Panc1 (cell line): ENCODE results near the gene SLC46A2. TPM values are rescaled to one million over a fixed set of nuclear protein-coding genes. Genes with fewer than 3 reads are reported as not detected.

Source experiments
- ATAC-seq: fragments of 200-7000 bp; cut with Tn5 transposase; 2 replicates; pipeline ENCODE4 v1.9.1; 2020; ENCODE audit warnings: mild to moderate bottlenecking, moderate library complexity
- BruUV-seq: library from RNA; stranded (reverse); fragments of 400-500 nt; replicated peaks from 2 replicates; lab custom pipeline; 2021; lab: Mats Ljungman, UMichigan
- CTCF ChIA-PET: fragments of 300-600 bp; sonication (Branson Sonifier 250); formaldehyde crosslinking; loops from one replicate; lab custom pipeline; 2022; ENCODE audit warnings: antibody characterized with exemption; lab: Charles Lee
- POLR2A ChIA-PET: fragments of 300-600 bp; sonication (Branson Sonifier 250); formaldehyde crosslinking; loops from one replicate; lab custom pipeline; 2022; ENCODE audit warnings: antibody characterized with exemption; lab: Charles Lee
- DNase-seq: peaks from one replicate; pipeline ENCODE4 v3.0.0-alpha.2; 2010; ENCODE audit warnings: low read depth, low spot score
- H3K27ac ChIP-seq: 2 replicates; pipeline ENCODE4 v1.5.1; 2011; ENCODE audit warnings: mild to moderate bottlenecking, low read length, inconsistent platforms
- H3K27me3 ChIP-seq: fragments of 200-500 bp; sonication (Bioruptor generic); 2 replicates; pipeline ENCODE4 v1.6.0; 2014; ENCODE audit warnings: low read length, inconsistent platforms; ENCODE audit not compliant: control insufficient read depth, insufficient read depth
- H3K36me3 ChIP-seq: fragments of 200-500 bp; sonication (Bioruptor generic); 2 replicates; pipeline ENCODE4 v1.5.1; 2014; ENCODE audit warnings: inconsistent platforms, mild to moderate bottlenecking, low read length, moderate library complexity; ENCODE audit not compliant: control insufficient read depth, insufficient read depth
- H3K4me1 ChIP-seq: 2 replicates; pipeline ENCODE4 v1.5.1; 2011; ENCODE audit warnings: inconsistent platforms, mild to moderate bottlenecking, low read length, moderate library complexity; ENCODE audit not compliant: control insufficient read depth, insufficient read depth
- H3K4me3 ChIP-seq, 2 experiments: 2 replicates each; pipeline ENCODE4 v1.5.1; 2011 to 2012; ENCODE audit warnings: low read depth in 2 of 2, low read length in 2 of 2, mild to moderate bottlenecking in 2 of 2, inconsistent platforms in 1 of 2, moderate library complexity in 1 of 2
- H3K9me3 ChIP-seq: fragments of 200-500 bp; sonication (Bioruptor generic); 2 replicates; pipeline ENCODE4 v1.5.1; 2014; ENCODE audit warnings: low read depth, mild to moderate bottlenecking, inconsistent platforms, low read length, moderate library complexity; ENCODE audit not compliant: control insufficient read depth, insufficient read depth
- CTCF ChIP-seq: fragments of 450-650 bp; IDR thresholded peaks from 2 replicates; pipeline ENCODE4 v1.5.1; 2017; ENCODE audit warnings: mild to moderate bottlenecking
- POLR2AphosphoS5 ChIP-seq: IDR thresholded peaks from 2 replicates; pipeline ENCODE4 v1.6.1; 2012; ENCODE audit warnings: mild to moderate bottlenecking, low read depth, low read length, moderate library complexity
- REST ChIP-seq, 2 experiments: IDR thresholded peaks; 2 replicates each; pipeline ENCODE4 v1.6.1; 2011 to 2012; ENCODE audit warnings: low read depth in 2 of 2, control low read depth in 1 of 2, low read length in 1 of 2, mild to moderate bottlenecking in 1 of 2, moderate library complexity in 1 of 2; ENCODE audit not compliant: insufficient read depth in 1 of 2
- SIN3A ChIP-seq: IDR thresholded peaks from 2 replicates; pipeline ENCODE4 v1.6.1; 2012; ENCODE audit warnings: low read depth, mild to moderate bottlenecking, low read length, moderate library complexity, borderline replicate concordance; ENCODE audit not compliant: insufficient read depth
- TCF7L2 ChIP-seq: IDR thresholded peaks from 2 replicates; pipeline ENCODE4 v1.6.1; 2011; ENCODE audit warnings: mild to moderate bottlenecking, low read depth, low read length, inconsistent platforms
- in situ Hi-C: cut with HindIII; loops from 2 replicates; pipeline ENCODE4 v1.10.0; 2016; ENCODE audit warnings: low sequenced_read_pairs, low pct_unique_long_range_greater_than_20kb
- intact Hi-C: fragments of 100-400 bp; cut with micrococcal nuclease; formaldehyde crosslinking; loops from one replicate; pipeline ENCODE4 v1.10.0; 2022; ENCODE audit not compliant: unreplicated experiment
- total RNA-seq: library from RNA; stranded (reverse); gene quantifications from one replicate; pipeline ENCODE4 v1.2.1, GENCODE V29; 2021; ENCODE audit not compliant: unreplicated experiment

SLC46A2 gene
- total RNA-seq, 1 experiment from 2014 or later, result not detected

- no TSS peak for BruUV-seq
- Histone ChIP-seq H3K27me3 (no peaks in the 10 kb centered on the region), H3K36me3 (no peaks in the 10 kb centered on the region), H3K27ac (no peak overlapping the region), H3K9me3 (no peaks in the 10 kb centered on the region), H3K4me3 (no peak overlapping the region), H3K4me1 (no peaks in the 10 kb centered on the region)
- intact Hi-C loops (no loop called here), in situ Hi-C loops (no loop called here)
- ChIA-PET POLR2A (no interaction called here), CTCF (no interaction called here)
- DNase-seq, result no peak
- no peak for ATAC-seq
- no peak for TF ChIP-seq CTCF
- TF ChIP-seq TCF7L2, result no peak
- no peak for TF ChIP-seq POLR2AphosphoS5
- TF ChIP-seq REST (IDR thresholded peaks at IDR 0.05; ENCODE audit: insufficient read depth in 1 of 2, low read depth in 2 of 2, low read length in 1 of 2), result no peak
- TF ChIP-seq SIN3A, result no peak
Observed at GRCh38 chr9:112831969-112832368, 58.7 kb downstream of the SLC46A2 start.

- in situ Hi-C loops, result no loop called here
Observed at GRCh38 chr9:112831281-112831851, 59.3 kb downstream of the SLC46A2 start.

More at GRCh38 chr9:112831281-112831851, 59.3 kb downstream of the SLC46A2 start:
- Histone ChIP-seq H3K27me3 (no peaks in the 10 kb centered on the region), H3K27ac (no peak overlapping the region), H3K36me3 (no peaks in the 10 kb centered on the region), H3K9me3 (no peaks in the 10 kb centered on the region), H3K4me3 (no peak overlapping the region), H3K4me1 (no peaks in the 10 kb centered on the region)
- intact Hi-C loops, result no loop called here
- CTCF ChIA-PET, result no interaction called here
- DNase-seq (no peak), ATAC-seq (no peak)
- no TSS peak for BruUV-seq
- POLR2A ChIA-PET, result no interaction called here
- TF ChIP-seq SIN3A (no peak), TCF7L2 (no peak), REST (IDR thresholded peaks at IDR 0.05; ENCODE audit: insufficient read depth in 1 of 2, low read depth in 2 of 2, low read length in 1 of 2) (no peak), CTCF (no peak), POLR2AphosphoS5 (no peak)
